Astrocyte of the spinal cord (primary cell): ENCODE measurements around the gene DRGX.

Source experiments
- DNase-seq: peaks from one replicate; pipeline ENCODE4 v3.0.0; 2011; ENCODE audit warnings: low read depth, low spot score
- H3K4me3 ChIP-seq: 2 replicates; pipeline ENCODE4 v1.5.1; 2011; ENCODE audit warnings: low read depth, mild to moderate bottlenecking, low read length, moderate library complexity
- CTCF ChIP-seq: IDR thresholded peaks from 2 replicates; pipeline ENCODE4 v1.5.1; 2012; ENCODE audit warnings: low read depth, mild to moderate bottlenecking, low read length, inconsistent platforms
- in situ Hi-C: cut with HindIII; loops from 2 replicates; pipeline ENCODE4 v1.10.0; 2017; ENCODE audit warnings: low sequenced_read_pairs

Gene DRGX

GRCh38 chr10:49384268-49384953 lies 11.5 kb downstream of the DRGX start:
- in situ Hi-C loops, result no loop called here
- H3K4me3 ChIP-seq, result no peak overlapping the region
- no peak for TF ChIP-seq CTCF
- DNase-seq, result no peak

- TF ChIP-seq CTCF, result no peak
- no peak overlapping the region for H3K4me3 ChIP-seq
- no peak for DNase-seq
- in situ Hi-C loops, result no loop called here
Measured at GRCh38 chr10:49383853-49384252, 12.0 kb downstream of the DRGX start.

GRCh38 chr10:49382826-49383225 lies 13.1 kb downstream of the DRGX start:
- in situ Hi-C loops, result no loop called here
- no peak for TF ChIP-seq CTCF
- DNase-seq, result no peak
- H3K4me3 ChIP-seq, result no peak overlapping the region

- DNase-seq, result no peak
- H3K4me3 ChIP-seq, result no peak overlapping the region
- in situ Hi-C loops, result no loop called here
- no peak for TF ChIP-seq CTCF
Measured at GRCh38 chr10:49382226-49382625, 13.7 kb downstream of the DRGX start.

- in situ Hi-C loops, result no loop called here
- H3K4me3 ChIP-seq, result no peak overlapping the region
- DNase-seq, result no peak
- TF ChIP-seq CTCF, result no peak
Measured at GRCh38 chr10:49381111-49381900, 14.6 kb downstream of the DRGX start.

GRCh38 chr10:49379596-49380410 lies 16.1 kb downstream of the DRGX start:
- no peak overlapping the region for H3K4me3 ChIP-seq
- in situ Hi-C loops, result no loop called here
- peak; percentile 30 for TF ChIP-seq CTCF
- DNase-seq, result no peak
